HEK293 (cell line): ENCODE results near the gene GIN1.

ENCODE experiments used
- HOXA7 ChIP-seq: sonication (generic); formaldehyde crosslinking; IDR thresholded peaks from 2 replicates; pipeline ENCODE4 v1.8.1; 2022; ENCODE audit warnings: missing genetic modification reagents, borderline replicate concordance
- KLF8 ChIP-seq: fragments of 450-650 bp; formaldehyde crosslinking; IDR thresholded peaks from 2 replicates; pipeline ENCODE4 v1.5.1; 2016; ENCODE audit warnings: missing biosample characterization, missing genetic modification characterization
- TCF7L2 ChIP-seq: IDR thresholded peaks from 2 replicates; pipeline ENCODE4 v1.6.1; 2011; ENCODE audit warnings: low read depth, mild to moderate bottlenecking, inconsistent platforms, low read length, moderate library complexity, borderline replicate concordance
- ZFP3 ChIP-seq: fragments of 450-650 bp; formaldehyde crosslinking; IDR thresholded peaks from 2 replicates; pipeline ENCODE4 v1.5.1; 2016; ENCODE audit warnings: low read depth, missing biosample characterization, missing genetic modification characterization
- ZNF184 ChIP-seq: fragments of 450-650 bp; IDR thresholded peaks from 2 replicates; pipeline ENCODE4 v1.5.1; 2018; ENCODE audit warnings: missing biosample characterization, mild to moderate bottlenecking, missing genetic modification characterization
- ZNF202 ChIP-seq: fragments of 450-650 bp; formaldehyde crosslinking; IDR thresholded peaks from 2 replicates; pipeline ENCODE4 v1.5.1; 2016; ENCODE audit warnings: missing biosample characterization, missing genetic modification characterization, borderline replicate concordance
- ZNF248 ChIP-seq: fragments of 450-650 bp; formaldehyde crosslinking; IDR thresholded peaks from 2 replicates; pipeline ENCODE4 v1.5.1; 2017; ENCODE audit warnings: missing biosample characterization, missing genetic modification characterization
- ZNF560 ChIP-seq: fragments of 450-650 bp; formaldehyde crosslinking; IDR thresholded peaks from 2 replicates; pipeline ENCODE4 v1.5.1; 2017; ENCODE audit warnings: missing biosample characterization, missing genetic modification characterization, borderline replicate concordance
- TF ChIP-seq, protein P1 (sequence below): fragments of 450-650 bp; formaldehyde crosslinking; IDR thresholded peaks from 2 replicates; pipeline ENCODE4 v1.5.1; 2016; ENCODE audit warnings: missing biosample characterization, missing genetic modification characterization

- TF ChIP-seq, protein P1, sequence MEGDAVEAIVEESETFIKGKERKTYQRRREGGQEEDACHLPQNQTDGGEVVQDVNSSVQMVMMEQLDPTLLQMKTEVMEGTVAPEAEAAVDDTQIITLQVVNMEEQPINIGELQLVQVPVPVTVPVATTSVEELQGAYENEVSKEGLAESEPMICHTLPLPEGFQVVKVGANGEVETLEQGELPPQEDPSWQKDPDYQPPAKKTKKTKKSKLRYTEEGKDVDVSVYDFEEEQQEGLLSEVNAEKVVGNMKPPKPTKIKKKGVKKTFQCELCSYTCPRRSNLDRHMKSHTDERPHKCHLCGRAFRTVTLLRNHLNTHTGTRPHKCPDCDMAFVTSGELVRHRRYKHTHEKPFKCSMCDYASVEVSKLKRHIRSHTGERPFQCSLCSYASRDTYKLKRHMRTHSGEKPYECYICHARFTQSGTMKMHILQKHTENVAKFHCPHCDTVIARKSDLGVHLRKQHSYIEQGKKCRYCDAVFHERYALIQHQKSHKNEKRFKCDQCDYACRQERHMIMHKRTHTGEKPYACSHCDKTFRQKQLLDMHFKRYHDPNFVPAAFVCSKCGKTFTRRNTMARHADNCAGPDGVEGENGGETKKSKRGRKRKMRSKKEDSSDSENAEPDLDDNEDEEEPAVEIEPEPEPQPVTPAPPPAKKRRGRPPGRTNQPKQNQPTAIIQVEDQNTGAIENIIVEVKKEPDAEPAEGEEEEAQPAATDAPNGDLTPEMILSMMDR (tag by site-specific recombination) = no peak
- TF ChIP-seq KLF8 (tag by site-specific recombination) (no peak), ZNF560 (tag by site-specific recombination) (no peak), ZFP3 (tag by site-specific recombination) (no peak), ZNF248 (tag by site-specific recombination) (no peak), ZNF184 (tag by site-specific recombination) (no peak), TCF7L2 (no peak), HOXA7 (CRISPR knock-in tag) (no peak), ZNF202 (no peak)
These were observed 721 bp downstream of the GIN1 start for GRCh38 chr5:103119070-103119764.
